B cell (primary cell): ENCODE data around the gene MESP2. TPM values are rescaled to one million over a fixed set of nuclear protein-coding genes. Genes with fewer than 3 reads are reported as not detected.

Experiments
- ATAC-seq: fragments of 200-7000 bp; cut with Tn5 transposase; one replicate; pipeline ENCODE4 v1.10.0; 2021; ENCODE audit warnings: low read depth, mild to moderate bottlenecking, moderate number of reproducible peaks, moderate library complexity
- CTCF ChIA-PET: fragments of 350-600 bp; sonication (Branson Sonifier 250); formaldehyde crosslinking; loops from one replicate; lab custom pipeline; 2021; ENCODE audit warnings: antibody characterized with exemption, inconsistent platforms; lab: Charles Lee
- POLR2A ChIA-PET: fragments of 350-600 bp; sonication (Branson Sonifier 250); formaldehyde crosslinking; loops from one replicate; lab custom pipeline; 2021; ENCODE audit warnings: antibody characterized with exemption; lab: Charles Lee
- DNase-seq: peaks from one replicate; pipeline ENCODE4 v3.0.0; 2013
- H2AFZ ChIP-seq: 2 replicates; pipeline ENCODE4 v1.6.1; 2012; ENCODE audit warnings: mild to moderate bottlenecking, low read depth, low read length; ENCODE audit not compliant: insufficient read depth, poor library complexity, severe bottlenecking
- H3K27ac ChIP-seq, 2 donors: 1 replicate in 1 of 2; 2 replicates in 1 of 2; pipeline ENCODE4 v1.5.1; 2012 to 2013; ENCODE audit warnings: low read length in 2 of 2, mild to moderate bottlenecking in 2 of 2, moderate library complexity in 1 of 2
- H3K27me3 ChIP-seq, 4 experiments: fragments of 200-600 bp in 1 of 4; sonication (generic) in 1 of 4; replicated peaks in 1 of 4; 1 replicate in 2 of 4; 2 replicates in 2 of 4; pipeline versions ENCODE4 v1.6.1 to v1.7.0; 2013 to 2016; ENCODE audit warnings: low read length in 3 of 4, mild to moderate bottlenecking in 2 of 4, mixed read lengths in 1 of 4, moderate library complexity in 1 of 4; ENCODE audit not compliant: insufficient read depth in 4 of 4, control insufficient read depth in 3 of 4; ENCODE audit errors: control extremely low read depth in 1 of 4
- H3K36me3 ChIP-seq, 2 experiments: replicated peaks in 1 of 2; 1 replicate in 1 of 2; 2 replicates in 1 of 2; pipeline versions ENCODE4 v1.6.1 to v1.7.1; 2013; ENCODE audit warnings: low read length in 1 of 2; ENCODE audit not compliant: insufficient read depth in 2 of 2, control insufficient read depth in 1 of 2; ENCODE audit errors: control extremely low read depth in 1 of 2, extremely low read depth in 1 of 2
- H3K4me1 ChIP-seq, 2 donors: fragments of 200-600 bp in 1 of 2; sonication (generic) in 1 of 2; 1 replicate in 1 of 2; 2 replicates in 1 of 2; pipeline versions ENCODE4 v1.5.1 to v1.6.1; 2013 to 2017; ENCODE audit warnings: low read length in 2 of 2; ENCODE audit not compliant: control insufficient read depth in 2 of 2, insufficient read depth in 2 of 2
- H3K4me2 ChIP-seq: replicated peaks from 2 replicates; pipeline ENCODE3; 2012; ENCODE audit warnings: mild to moderate bottlenecking, low read depth, low read length; ENCODE audit not compliant: poor library complexity, severe bottlenecking
- H3K4me3 ChIP-seq, 5 experiments: fragments of 200-600 bp in 1 of 5; sonication (generic) in 1 of 5; 1 replicate in 3 of 5; 2 replicates in 2 of 5; pipeline versions ENCODE4 v1.5.1 to v1.7.0; 2011 to 2016; ENCODE audit warnings: low read length in 4 of 5, mild to moderate bottlenecking in 4 of 5, low read depth in 2 of 5, control low read depth in 1 of 5, moderate library complexity in 1 of 5; ENCODE audit not compliant: insufficient read depth in 1 of 5; ENCODE audit errors: control extremely low read depth in 1 of 5, extremely low read depth in 1 of 5
- H3K79me2 ChIP-seq: fragments of 200-600 bp; sonication (generic); one replicate; pipeline ENCODE4 v1.6.0; 2016; ENCODE audit warnings: low read length; ENCODE audit not compliant: control insufficient read depth, insufficient read depth
- H3K9ac ChIP-seq: fragments of 200-600 bp; sonication (generic); 2 replicates; pipeline ENCODE4 v1.6.1; 2017; ENCODE audit warnings: mild to moderate bottlenecking, low read length, moderate library complexity
- H3K9me3 ChIP-seq, 3 donors: one replicate each; pipeline versions ENCODE4 v1.6.1 to v1.7.1; 2013; ENCODE audit warnings: low read length in 2 of 3; ENCODE audit not compliant: control insufficient read depth in 2 of 3, insufficient read depth in 1 of 3; ENCODE audit errors: control extremely low read depth in 1 of 3
- H4K20me1 ChIP-seq: 2 replicates; pipeline ENCODE4 v1.6.0; 2012; ENCODE audit warnings: mild to moderate bottlenecking, low read length; ENCODE audit not compliant: insufficient read depth, control insufficient read depth, poor library complexity, severe bottlenecking
- H3K27ac Mint-ChIP-seq: one replicate; pipeline ENCODE4 v1.8.0; 2021; ENCODE audit warnings: mixed read lengths
- H3K27me3 Mint-ChIP-seq: one replicate; pipeline ENCODE4 v1.8.0; 2021; ENCODE audit warnings: mixed read lengths
- H3K4me1 Mint-ChIP-seq: one replicate; pipeline ENCODE4 v1.8.0; 2021; ENCODE audit warnings: mixed read lengths
- H3K4me3 Mint-ChIP-seq: one replicate; pipeline ENCODE4 v1.8.0; 2021; ENCODE audit warnings: mixed read lengths
- H3K9me3 Mint-ChIP-seq: one replicate; pipeline ENCODE4 v1.8.0; 2022; ENCODE audit warnings: mixed read lengths; ENCODE audit not compliant: insufficient read depth
- CTCF ChIP-seq: fragments of 200-600 bp; IDR thresholded peaks from one replicate; pipeline ENCODE4 v1.8.0; 2022; ENCODE audit warnings: antibody characterized with exemption, mild to moderate bottlenecking
- EZH2 ChIP-seq: IDR thresholded peaks from 2 replicates; pipeline ENCODE4 v1.6.1; 2012; ENCODE audit warnings: borderline replicate concordance, low read depth, mild to moderate bottlenecking, moderate library complexity, low read length; ENCODE audit not compliant: insufficient read depth, poor library complexity, severe bottlenecking
- WGBS: methylation state at CpG from one replicate; pipeline ENCODE4 v1.1.5; 2013; ENCODE audit warnings: missing lambda C conversion rate; ENCODE audit not compliant: insufficient coverage; 5-methylcytosine and 5-hydroxymethylcytosine counted together
- intact Hi-C: fragments of 100-400 bp; cut with micrococcal nuclease; formaldehyde crosslinking; loops from one replicate; pipeline ENCODE4 v1.10.0; 2022
- polyA plus RNA-seq: library from polyadenylated mRNA; depleted of rRNA; stranded (reverse); fragments of >200 nt; gene quantifications from 2 replicates; pipeline ENCODE4 v1.2.3, GENCODE V29; 2012
- total RNA-seq, 2 donors: library from RNA; stranded (reverse); fragments of 120-200 nt in 1 of 2; gene quantifications; 1 replicate in 1 of 2; 2 replicates in 1 of 2; pipeline versions ENCODE4 v1.2.3 to v1.2.4, GENCODE V29; 2013 to 2022

The MESP2 gene
- total and polyA plus RNA-seq, 2 donors (not counting 1 experiment from before 2014, with no cell fraction given): not detected

GRCh38 chr15:89761929-89762328 lies 14.2 kb upstream of the MESP2 start:
- H3K27me3 Mint-ChIP-seq: peaks cover 3% of the 10 kb centered on the region
- no peak overlapping the region for H3K27ac Mint-ChIP-seq
- Histone ChIP-seq H3K27ac (no peak overlapping the region), H3K79me2 (no peaks in the 10 kb centered on the region), H2AFZ (no peak overlapping the region), H3K4me3 (no peak overlapping the region), H3K9me3 (no peaks in the 10 kb centered on the region), H3K9ac (no peak overlapping the region), H3K4me1 (peaks cover 0 to 8% of the 10 kb centered on the region in 2 donors), H4K20me1 (no peaks in the 10 kb centered on the region), H3K4me2 (no peak overlapping the region), H3K36me3 (no peaks in the 10 kb centered on the region), H3K27me3 (no peaks in the 10 kb centered on the region)
- ATAC-seq: no peak
- no peak for DNase-seq
- ChIA-PET CTCF (interaction anchor here (1.0 to 10.1 kb wide), 16 partner anchors 10 to 327 kb away, joined by 3 to 159 read pairs (median 5); partner anchors contain the start of gene MESP1), POLR2A (no interaction called here)
- intact Hi-C loops: loop anchor here (10.0 kb wide), 1 partner anchor 73 kb away; no protein-coding TSS in a partner anchor
- H3K4me3 Mint-ChIP-seq: no peak overlapping the region
- H3K4me1 Mint-ChIP-seq: no peaks in the 10 kb centered on the region
- no peaks in the 10 kb centered on the region for H3K9me3 Mint-ChIP-seq
- TF ChIP-seq CTCF (no peak), EZH2 (no peak)
- 92% methylated on average over 5 of the region's 5 CpGs for WGBS

- Mint-ChIP-seq H3K4me3 (no peak overlapping the region), H3K27ac (no peak overlapping the region), H3K9me3 (no peaks in the 10 kb centered on the region), H3K27me3 (no peaks in the 10 kb centered on the region), H3K4me1 (no peaks in the 10 kb centered on the region)
- Histone ChIP-seq H3K9me3 (no peaks in the 10 kb centered on the region), H3K9ac (no peak overlapping the region), H3K79me2 (no peaks in the 10 kb centered on the region), H3K27me3 (no peaks in the 10 kb centered on the region), H3K4me2 (no peak overlapping the region), H3K4me3 (no peak overlapping the region), H2AFZ (no peak overlapping the region), H4K20me1 (no peaks in the 10 kb centered on the region), H3K4me1 (peaks cover 0 to 5% of the 10 kb centered on the region in 2 donors), H3K27ac (no peak overlapping the region), H3K36me3 (no peaks in the 10 kb centered on the region)
- CTCF ChIA-PET: interaction anchor here (0.6 to 10.1 kb wide), 4 partner anchors 8 to 178 kb away, joined by 3 to 159 read pairs (median 4); no protein-coding TSS in a partner anchor
- no peak for TF ChIP-seq CTCF
- TF ChIP-seq EZH2: no peak
- intact Hi-C loops: loop anchor here (10.0 kb wide), 1 partner anchor 69 kb away; no protein-coding TSS in a partner anchor
- POLR2A ChIA-PET: interaction anchor here (0.6 kb wide), 1 partner anchor 314 kb away, joined by 4 read pairs; no protein-coding TSS in a partner anchor
- ATAC-seq: no peak
- WGBS: no CpG with 5 or more reads among the region's 1 CpG
- DNase-seq: no peak
Measured at GRCh38 chr15:89765694-89766093, 10.4 kb upstream of the MESP2 start.
